GM18519 (cell line): ENCODE results near the gene EML3.
"Not testable (repeated sequence)": the region's sequence is repeated elsewhere in the genome, so short reads cannot be mapped to it uniquely, and the experiment has no call there.

Source experiments
- ATAC-seq: cut with Tn5 transposase; IDR thresholded peaks from one replicate; pipeline ENCODE4 v1.9.1; 2021; ENCODE audit warnings: mild to moderate bottlenecking, moderate library complexity; ENCODE audit not compliant: unreplicated experiment, low FRiP score

The EML3 gene, protein sequence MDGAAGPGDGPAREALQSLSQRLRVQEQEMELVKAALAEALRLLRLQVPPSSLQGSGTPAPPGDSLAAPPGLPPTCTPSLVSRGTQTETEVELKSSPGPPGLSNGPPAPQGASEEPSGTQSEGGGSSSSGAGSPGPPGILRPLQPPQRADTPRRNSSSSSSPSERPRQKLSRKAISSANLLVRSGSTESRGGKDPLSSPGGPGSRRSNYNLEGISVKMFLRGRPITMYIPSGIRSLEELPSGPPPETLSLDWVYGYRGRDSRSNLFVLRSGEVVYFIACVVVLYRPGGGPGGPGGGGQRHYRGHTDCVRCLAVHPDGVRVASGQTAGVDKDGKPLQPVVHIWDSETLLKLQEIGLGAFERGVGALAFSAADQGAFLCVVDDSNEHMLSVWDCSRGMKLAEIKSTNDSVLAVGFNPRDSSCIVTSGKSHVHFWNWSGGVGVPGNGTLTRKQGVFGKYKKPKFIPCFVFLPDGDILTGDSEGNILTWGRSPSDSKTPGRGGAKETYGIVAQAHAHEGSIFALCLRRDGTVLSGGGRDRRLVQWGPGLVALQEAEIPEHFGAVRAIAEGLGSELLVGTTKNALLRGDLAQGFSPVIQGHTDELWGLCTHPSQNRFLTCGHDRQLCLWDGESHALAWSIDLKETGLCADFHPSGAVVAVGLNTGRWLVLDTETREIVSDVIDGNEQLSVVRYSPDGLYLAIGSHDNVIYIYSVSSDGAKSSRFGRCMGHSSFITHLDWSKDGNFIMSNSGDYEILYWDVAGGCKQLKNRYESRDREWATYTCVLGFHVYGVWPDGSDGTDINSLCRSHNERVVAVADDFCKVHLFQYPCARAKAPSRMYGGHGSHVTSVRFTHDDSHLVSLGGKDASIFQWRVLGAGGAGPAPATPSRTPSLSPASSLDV

DNA sequence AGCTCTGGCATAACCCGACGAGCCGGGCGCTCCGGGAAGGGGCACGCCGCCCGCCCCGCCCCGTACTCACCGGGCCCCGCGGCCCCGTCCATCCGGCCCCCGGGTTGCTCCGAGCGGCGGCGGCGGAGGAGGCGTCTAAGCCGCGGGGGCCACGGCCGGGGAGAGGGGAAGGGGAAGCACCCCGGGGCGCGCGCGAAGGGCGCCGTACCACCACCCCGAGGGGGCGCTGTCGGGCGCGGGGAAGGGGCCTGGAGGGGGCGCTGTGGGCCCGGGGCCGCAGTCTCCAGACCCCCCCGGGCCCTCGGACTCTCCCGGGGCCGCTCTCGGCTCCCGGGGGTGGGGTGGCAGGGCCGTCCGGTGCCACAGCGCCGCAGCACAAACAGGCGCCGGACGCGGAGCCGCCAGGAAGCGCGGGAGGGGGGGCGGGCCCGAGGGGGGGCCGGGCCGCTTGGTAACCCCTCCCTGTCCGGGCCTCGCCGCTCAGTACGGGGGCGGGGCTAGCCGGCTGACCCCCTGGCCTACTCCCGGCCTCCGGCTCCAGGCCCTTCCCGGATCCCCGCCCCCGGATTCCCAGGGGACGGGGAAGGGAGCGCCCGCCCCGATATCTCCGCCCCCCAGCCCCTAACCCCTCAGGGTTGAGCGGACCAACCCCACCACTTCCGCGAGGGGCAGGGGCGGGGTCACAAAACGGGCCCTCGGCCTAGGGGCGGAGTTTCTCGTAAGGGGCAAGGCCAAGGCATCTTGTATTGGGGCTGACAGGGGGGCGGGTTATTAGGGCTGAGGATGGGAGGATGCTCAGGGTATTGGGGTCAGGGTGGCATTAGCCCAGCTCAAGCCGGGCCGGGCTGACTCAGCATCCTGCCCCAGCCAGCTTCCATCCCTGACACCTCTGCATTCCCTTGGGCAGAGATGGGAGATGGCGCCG lies at the start of gene EML3, which contains the start of gene ROM1:
Gene EML3 (minus strand): TSS at position 410 of the 925 bp plus-strand sequence. CDS start 318 bp downstream, at position 92.
Gene ROM1 (plus strand): TSS at position 892 of the 925 bp plus-strand sequence. CDS start 25 bp downstream, at position 917.
- ATAC-seq: peak; percentile 53

DNA sequence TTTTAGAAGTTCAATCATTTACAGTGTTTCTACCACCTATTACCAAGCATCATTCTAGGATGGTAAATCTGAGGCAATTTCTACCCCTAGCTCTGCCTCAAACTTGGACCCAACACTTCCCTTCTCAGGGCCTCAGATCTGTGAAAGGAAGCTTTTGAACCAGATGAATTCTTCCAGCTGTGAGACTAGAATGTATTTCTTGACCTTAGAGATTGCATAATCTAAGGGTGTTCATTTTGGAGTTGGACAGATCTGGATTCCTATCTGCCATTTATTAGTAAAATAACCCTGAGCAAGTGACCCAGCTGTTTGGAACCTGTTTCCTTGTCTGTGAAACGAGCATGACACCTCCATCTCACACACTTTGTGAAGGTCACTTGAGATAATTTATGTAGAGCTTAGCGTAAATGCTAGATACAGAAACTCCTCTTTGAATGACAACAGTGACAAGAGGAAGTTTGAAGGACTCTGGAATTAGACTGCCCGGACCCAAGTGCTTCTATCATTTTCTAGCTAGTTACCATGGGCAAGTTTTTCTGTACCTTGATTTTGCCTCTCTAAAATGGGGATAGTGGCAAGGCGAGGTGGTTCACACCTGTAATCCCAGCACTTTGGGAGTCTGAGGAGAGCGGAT lies 44.3 kb upstream of the EML3 start:
- no peak for ATAC-seq

DNA sequence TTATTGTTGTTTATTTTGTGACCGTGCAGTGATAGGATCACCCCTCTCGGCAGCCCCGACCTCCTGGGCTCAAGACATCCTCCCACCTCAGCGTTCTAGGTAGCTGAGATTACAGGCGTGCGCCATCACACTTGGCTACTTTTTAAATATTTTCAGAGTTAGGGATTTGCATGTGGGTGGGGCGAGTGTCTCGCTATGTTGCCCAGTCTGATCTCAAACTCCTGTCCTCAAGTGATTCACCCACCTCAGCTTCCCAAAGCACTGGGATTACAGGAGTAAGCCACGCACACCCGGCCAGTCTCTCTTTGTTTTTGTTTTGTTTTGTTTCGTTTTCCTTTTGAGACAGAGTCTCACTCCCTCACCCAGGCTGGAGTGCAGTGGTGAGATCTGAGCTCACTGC lies 41.7 kb upstream of the EML3 start:
- no peak for ATAC-seq

DNA sequence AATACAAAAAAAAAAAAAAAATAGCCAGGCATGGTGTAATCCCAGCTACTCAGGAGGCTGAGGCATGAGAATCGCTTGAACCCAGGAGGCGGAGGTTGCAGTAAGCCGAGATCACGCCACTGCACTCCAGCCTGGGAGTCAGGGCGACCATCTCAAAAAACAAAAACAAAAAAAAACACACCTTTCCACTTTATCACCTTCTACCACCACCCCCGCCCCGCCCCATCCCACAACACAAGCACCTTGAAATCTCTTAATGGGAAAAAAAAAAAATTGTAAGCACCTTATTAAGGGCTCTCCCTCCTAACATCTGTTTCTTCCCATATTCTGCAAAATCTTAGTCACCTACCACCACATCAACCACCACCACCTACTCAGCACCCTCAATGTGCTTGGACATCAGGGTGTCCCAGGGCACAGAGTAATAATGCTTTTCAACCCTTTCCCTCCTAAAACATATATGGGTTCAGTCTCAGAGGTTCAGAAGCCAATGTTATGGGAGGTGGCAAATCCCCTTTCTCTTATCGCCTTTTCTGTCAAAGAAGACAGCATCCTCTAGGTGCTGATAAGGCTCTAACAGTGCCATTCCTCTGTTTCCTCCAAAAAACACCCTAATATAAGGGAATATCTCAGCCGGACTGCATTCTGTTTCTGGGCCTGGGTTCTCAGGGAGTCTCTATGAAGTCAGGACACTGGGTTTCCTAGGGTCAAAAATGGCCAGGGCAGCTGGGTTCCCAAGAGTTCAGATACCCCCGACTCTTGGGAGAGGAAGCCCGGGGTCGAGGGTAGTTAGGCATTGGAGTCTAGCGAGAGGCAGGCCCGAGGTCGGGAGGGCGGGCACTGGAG lies 39.8 kb upstream of the EML3 start:
- no peak for ATAC-seq

DNA sequence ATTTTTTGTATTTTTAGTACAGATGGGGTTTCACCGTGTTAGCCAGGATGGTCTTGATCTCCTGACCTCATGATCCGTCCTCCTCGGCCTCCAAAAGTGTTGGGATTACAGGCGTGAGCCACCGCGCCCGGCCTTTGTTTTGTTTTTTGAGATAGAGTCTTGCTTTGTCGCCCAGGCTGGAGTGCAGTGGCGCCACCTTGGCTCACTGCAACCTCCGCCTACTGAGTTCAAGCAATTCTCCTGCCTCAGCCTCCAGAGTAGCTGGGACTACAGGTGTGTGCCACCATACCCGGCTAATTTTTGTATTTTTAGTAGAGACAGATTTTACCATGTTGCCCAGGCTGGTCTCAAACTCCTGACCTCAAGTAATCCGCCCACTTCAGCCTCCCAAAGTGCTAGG lies 37.7 kb upstream of the EML3 start:
- ATAC-seq: not testable (repeated sequence)

DNA sequence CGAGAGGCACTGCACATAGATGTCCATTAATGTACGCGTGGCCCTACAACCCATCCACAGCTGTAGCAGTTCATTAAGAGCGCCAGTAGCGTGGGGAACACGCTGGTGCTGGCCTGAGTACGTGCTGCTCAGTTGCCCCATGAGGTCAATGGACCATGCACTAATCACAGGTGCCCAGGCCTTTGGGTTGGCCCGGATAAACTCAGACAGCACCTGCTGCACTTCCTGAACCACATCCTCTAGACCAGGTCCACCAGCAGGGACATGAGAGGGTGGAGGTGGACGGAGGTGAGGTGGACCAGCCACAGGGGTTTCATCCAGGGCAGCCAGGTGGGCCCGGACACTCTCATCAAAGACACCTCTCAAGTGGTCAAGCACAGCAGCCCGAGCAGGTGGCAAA lies 36.9 kb upstream of the EML3 start:
- ATAC-seq: no peak

DNA sequence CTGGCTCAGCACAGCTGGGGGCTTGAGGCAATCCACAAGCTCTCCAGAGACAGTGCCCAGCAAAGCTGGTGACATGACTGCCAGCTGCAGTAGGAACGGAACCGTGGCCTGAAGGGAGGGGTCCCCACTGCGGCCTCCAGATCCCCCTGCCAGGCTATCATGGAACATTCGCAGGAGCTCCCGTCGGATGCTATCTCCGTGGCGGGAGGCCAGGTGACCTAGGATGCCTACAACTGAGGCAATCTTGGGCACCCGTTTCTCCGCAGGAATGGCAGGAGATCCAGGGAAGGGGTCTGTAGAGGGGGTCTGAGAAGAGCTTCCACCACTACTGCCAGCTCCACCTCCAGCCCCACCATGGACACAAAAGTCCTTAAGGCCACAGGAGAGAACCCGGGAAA lies 36.4 kb upstream of the EML3 start:
- no peak for ATAC-seq

DNA sequence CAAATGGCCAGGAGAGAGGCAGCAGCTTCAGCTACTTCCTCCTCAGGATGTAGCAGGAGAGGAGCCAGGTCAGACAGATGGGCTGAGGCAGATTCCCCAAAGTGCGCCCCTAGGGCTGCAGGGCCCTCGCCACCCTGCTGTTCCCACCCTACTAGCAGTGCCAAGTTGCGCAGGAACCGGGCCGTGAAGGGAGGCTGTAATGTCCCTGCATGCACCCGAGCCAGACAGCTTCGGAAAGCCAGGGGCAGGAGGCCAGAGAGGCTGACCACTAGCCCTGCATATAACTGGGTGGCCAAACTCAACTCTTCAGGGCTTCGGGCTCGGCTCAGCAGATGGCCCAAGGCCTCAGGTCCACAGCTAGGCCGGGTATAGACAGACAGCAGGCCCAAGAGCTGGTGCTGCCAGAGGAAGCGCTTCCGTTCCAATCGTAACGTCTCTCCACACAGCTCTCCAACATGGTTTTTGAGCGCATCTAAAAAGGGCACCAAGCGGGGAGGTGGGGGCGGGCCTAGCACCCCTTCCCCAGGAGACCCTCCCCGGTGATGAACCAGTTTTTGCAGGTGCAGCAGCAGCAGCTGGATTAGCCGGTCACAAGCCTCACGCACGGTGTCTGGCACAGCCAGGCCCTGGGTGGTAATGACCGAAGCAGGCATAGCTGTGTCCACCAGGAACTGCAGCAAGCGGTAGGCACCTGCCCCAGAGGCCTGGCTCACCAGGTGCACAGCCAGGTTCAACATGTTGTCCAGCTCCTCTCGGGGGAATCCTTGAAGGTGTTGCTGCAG lies 35.8 kb upstream of the EML3 start:
- ATAC-seq: no peak

DNA sequence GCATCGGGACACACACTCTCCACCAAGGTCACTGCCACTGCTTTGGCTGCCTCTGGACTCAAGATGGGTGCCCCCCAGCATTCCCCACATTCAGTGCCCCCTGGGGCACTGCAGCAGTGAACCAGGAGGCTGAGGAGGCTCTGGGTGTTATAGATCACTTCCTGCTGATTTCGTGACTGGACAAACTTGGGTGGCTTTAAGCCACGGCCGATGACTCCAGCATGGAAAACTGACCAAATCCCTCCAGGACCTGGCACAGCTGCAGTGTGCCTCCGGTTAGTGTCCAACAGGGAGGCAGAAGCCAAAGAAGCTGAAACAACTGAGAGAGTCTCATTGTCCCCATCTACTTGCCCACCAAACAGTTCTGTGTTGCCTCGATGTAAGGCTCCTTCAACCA lies 35.0 kb upstream of the EML3 start:
- no peak for ATAC-seq

DNA sequence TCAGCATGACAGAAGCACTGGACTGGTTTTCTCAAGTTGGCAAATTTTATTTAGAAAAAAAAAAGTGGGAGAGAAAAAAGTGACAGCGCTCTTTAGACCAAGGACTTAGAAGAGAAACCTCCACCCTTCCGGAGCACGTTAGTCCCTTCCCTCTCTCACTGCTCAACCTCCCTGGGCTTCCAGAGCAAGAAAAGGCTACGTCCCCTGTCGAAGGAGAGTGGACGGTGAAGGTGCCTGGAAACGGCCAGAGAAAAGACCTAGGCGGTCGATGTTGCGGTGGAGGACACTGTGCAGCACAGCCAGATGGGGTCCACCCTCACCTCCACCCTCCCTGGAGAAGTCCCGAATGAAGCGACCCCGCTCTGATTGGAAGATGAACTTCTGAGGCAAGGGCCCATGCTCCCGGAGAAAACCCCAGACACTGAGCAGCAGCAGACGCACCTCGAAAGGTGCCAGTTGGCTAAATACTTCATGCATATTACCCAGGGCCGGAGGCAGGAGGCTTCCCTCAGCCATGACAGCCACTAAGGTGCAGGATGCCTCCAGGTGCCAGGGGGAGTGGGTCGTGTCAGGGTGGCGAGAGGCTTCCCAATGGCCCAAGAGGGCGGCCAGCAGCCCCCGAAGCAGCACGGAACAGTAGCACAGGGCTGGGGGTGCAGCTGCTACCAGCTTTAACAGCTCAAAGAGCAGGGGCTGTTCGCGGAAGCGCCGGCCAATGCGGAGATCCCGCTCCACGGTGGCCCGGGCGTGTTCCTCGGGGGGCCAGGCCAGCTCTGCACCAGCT lies 34.4 kb upstream of the EML3 start:
- no peak for ATAC-seq

DNA sequence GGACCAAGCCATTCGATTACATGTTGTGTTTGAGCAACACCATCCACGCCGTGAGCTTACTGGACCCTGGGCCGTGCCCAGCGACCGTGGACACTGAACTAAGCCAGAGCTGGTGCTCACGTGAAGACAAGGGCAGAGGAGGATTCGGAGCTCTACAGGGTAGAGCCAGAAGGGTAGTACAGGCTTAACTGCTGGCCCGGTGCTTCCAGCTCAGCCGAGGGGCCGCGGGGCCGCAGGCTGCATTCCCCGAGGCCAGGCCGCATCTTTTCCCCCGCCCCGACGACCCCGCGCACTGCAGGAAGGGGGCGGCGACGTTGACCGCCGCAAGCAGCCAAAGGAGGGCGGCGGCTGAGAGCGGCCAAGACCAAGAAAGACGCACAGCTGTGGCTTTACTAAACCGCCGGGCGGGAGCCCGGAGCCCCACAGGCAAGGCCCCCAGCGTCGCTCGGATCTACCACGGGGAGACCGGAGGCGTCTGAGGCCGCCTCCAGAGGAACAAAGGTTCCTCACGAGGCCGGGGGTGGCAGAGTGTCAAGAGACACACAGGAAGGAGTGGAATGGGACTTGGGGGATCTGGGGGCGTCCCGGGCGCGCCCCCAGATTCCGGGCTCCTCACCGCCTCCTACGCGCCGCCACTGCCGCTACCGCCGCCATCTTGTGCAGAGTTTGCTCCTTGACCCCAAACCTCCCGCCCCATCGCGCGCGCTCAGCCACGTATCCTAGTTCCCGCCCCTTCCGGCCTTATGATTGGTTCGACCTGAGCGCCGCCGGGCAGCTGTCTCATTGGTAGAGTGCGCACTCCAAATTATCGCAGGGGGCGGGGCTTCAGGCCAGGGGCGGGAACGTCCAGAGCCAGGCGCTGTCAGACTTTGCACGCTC lies 33.6 kb upstream of the EML3 start, which contains the start of gene GANAB:
Gene GANAB (minus strand): TSS at position 668 of the 879 bp plus-strand sequence. CDS start 14 bp downstream, at position 654.
- peak; percentile 74 for ATAC-seq

DNA sequence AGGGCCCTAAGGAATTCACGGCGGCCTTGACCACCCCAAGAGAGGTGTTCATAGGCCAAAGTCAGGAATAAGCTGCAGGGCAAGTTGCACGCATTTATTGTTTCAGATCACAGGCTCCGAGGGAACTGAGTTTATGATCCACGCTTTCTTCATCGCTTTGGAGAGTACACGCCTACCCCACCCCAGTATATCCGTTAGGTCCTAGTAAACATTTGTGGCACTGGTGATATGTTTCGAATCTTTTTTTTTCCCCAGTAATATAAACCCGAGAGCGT lies 33.0 kb upstream of the EML3 start:
- no peak for ATAC-seq

DNA sequence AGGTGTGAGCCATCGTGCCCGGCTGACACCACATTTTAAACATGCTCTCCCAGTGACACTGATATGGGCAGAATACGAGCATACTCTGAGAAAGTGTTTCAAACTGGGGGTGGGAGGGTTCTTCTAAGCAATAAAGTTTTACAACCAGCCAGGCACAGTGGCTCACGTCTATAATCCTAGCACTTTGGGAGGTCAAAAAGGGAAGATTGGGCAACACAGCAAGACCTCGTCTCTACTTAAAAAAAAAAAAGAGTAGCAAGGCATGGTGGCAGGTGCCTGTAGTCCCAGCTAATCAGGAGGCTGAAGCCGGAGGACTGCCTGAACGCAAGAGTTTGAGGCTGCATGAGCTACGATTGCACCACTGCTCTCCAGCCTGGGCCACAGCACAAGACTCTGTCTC lies 31.6 kb upstream of the EML3 start:
- no peak for ATAC-seq

DNA sequence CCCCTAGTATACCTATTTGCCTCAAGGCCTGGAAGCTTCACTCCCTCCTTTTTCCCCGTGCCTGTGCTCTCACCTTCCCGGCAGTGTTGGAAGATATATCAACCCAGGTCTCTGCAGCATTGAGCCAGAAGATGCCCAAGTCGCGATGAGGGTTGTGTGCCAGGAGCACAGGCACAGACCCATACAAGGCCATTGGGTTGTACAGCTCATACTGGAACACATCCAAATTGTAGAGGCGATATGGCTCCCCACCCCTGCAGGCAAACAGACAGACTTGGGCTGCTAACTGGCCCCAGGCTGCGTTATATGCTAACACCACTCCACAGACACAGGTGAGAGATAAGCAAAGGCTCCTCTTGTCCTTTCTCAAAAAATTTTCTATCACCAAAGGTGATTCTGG lies 19.9 kb upstream of the EML3 start:
- ATAC-seq: no peak

DNA sequence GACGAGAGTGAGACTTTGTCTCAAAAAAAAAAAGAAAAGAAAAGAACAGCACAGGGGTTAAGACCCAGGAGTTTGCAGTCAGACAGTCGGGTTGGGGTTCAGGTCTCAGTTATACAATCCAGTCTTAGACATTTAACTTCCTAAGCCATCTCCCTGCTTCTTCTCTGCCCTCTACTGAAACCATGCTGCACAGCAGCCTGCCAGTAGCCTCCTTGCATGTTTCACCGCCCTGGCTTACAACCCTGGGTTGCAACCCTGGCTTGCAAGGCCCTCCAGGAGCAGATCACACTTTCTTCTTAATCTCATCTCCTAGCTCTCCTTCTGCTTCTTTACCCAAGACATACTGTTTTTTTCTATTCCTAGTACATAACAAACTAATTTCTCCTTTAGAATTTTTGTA lies 15.1 kb upstream of the EML3 start:
- ATAC-seq: no peak

DNA sequence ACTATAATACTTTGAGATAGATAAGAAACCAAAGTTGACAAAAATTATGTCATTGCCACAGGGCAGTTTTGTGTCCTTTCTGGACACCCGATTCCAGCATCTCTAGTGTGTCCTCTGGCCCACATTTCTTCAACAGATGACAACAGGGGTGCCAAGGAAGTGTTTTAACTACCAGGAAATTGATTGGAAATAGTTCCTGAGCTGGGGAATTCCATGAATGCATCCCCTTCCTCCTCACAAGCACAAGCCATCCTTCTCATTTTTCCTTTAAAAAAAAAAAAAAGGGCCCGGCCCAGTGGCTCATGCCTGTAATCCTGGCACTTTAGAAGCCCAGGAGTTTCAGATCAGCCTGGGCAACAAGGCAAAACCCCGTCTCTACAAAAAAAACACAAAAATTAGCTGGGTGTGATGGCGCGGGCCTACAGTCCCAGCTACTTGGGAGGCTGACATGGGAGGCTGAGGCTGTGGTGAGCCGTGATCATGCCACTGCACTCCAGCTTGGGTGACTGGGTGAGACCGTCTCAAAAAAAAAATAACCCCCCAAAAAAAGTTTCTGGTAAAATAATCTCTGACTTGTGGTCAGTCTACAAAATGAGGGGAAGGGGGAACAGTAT lies 10.0 kb upstream of the EML3 start:
- no peak for ATAC-seq
